ENCODE results near the gene UTP14C. TPM values are rescaled to one million over a fixed set of nuclear protein-coding genes. Genes with fewer than 3 reads are reported as not detected.

UTP14C gene
- total RNA-seq, 1 experiment from 2014 or later, result 19.8 TPM

GRCh38 chr13:52001120-52001731 lies 23.3 kb upstream of the UTP14C start:
- H2BK20ac ChIP-seq (ENCODE audit: low read depth, low read length, poor library complexity, severe bottlenecking), result no peak overlapping the region

More at GRCh38 chr13:52001120-52001731, 23.3 kb upstream of the UTP14C start:
- Histone ChIP-seq H4K91ac (ENCODE audit: insufficient read length, low read depth, low read length) (no peak overlapping the region), H3K79me2 (ENCODE audit: insufficient read depth, low read length) (no peaks in the 10 kb centered on the region), H3K79me1 (ENCODE audit: insufficient read depth, low read depth, low read length, poor library complexity, severe bottlenecking) (no peaks in the 10 kb centered on the region), H2BK15ac (ENCODE audit: low read depth, low read length) (no peak overlapping the region), H3K23ac (ENCODE audit: insufficient read length, low read depth, low read length) (no peak overlapping the region), H3K14ac (ENCODE audit: insufficient read depth, low read length) (no peak overlapping the region), H4K8ac (replicated peaks; ENCODE audit: insufficient read length, low read depth, low read length) (no peak overlapping the region), H3K9me3 (ENCODE audit: control insufficient read depth, low read depth, low read length) (no peaks in the 10 kb centered on the region), H3K27me3 (ENCODE audit: insufficient read depth, low read length) (no peaks in the 10 kb centered on the region), H4K5ac (ENCODE audit: insufficient read length, low read depth, low read length) (no peak overlapping the region), H2BK120ac (ENCODE audit: low read depth, low read length, poor library complexity, severe bottlenecking) (no peak overlapping the region), H2BK12ac (ENCODE audit: insufficient read length, low read depth, low read length) (no peak overlapping the region), H2BK5ac (ENCODE audit: insufficient read length, low read length) (no peak overlapping the region), H3K4me2 (ENCODE audit: insufficient read depth, insufficient read length, low read length) (no peak overlapping the region), H3K23me2 (ENCODE audit: insufficient read length, low read depth, low read length, poor library complexity, severe bottlenecking) (no peaks in the 10 kb centered on the region), H3T11ph (ENCODE audit: low read length) (no peak overlapping the region), H2AFZ (ENCODE audit: low read length) (no peak overlapping the region), H3K18ac (ENCODE audit: insufficient read length, low read depth, low read length) (no peak overlapping the region), H3K4ac (ENCODE audit: low read depth, low read length) (no peak overlapping the region), H3K56ac (ENCODE audit: insufficient read length, low read depth, low read length) (no peak overlapping the region), H3K9ac (ENCODE audit: extremely low read depth, insufficient read length, low read length) (no peak overlapping the region), H3K4me1 (ENCODE audit: insufficient read depth, low read length) (peaks cover 8% of the 10 kb centered on the region; the same call in 1 of the 2 replicates), H2AK5ac (ENCODE audit: insufficient read length, low read length) (no peak overlapping the region), H4K20me1 (ENCODE audit: control insufficient read depth, insufficient read depth, insufficient read length) (no peaks in the 10 kb centered on the region), H3K27ac (ENCODE audit: insufficient read length, low read depth, low read length) (no peak overlapping the region)
- H3K27me3 Mint-ChIP-seq (ENCODE audit: low read depth), result peaks cover 1% of the 10 kb centered on the region; the same call in 1 of the 2 replicates
- H3K27ac Mint-ChIP-seq, result no peak overlapping the region
- TF ChIP-seq CTCF (conservative IDR thresholded peaks at IDR 0.05), result peak; percentile 77
- H3K4me1 Mint-ChIP-seq, result peaks cover 48 to 55% of the 10 kb centered on the region in 2 experiments
- 0 out of 5 replicates have a peak, but pooled peaks cover 0 to 2% of the 10 kb centered on the region in 2 experiments for H3K9me3 Mint-ChIP-seq
- 100% methylated on average over 1 of the region's 3 CpGs for WGBS (ENCODE audit: extremely low coverage, insufficient read length, low lambda C conversion rate)
- H3K36me3 Mint-ChIP-seq (ENCODE audit: insufficient read depth in 1 of 3, low read depth in 3 of 3), result peaks cover 2 to 3% (median 3%) of the 10 kb centered on the region in 3 experiments; a peak in 4 of 7 replicates
- DNase-seq, result no peak
- H3K4me3 Mint-ChIP-seq, result no peak overlapping the region; a peak in 1 of 5 replicates
